HG03103 (cell line): Measurements from ENCODE around the gene NAT9.

Experiments used
- ATAC-seq: cut with Tn5 transposase; IDR thresholded peaks from one replicate; pipeline ENCODE4 v1.9.1; 2021; ENCODE audit warnings: low read depth; ENCODE audit not compliant: unreplicated experiment

Gene NAT9

GRCh38 chr17:74776044-74776962, at the start of gene NAT9:
Gene NAT9, minus strand, starts transcription at chr17:74776345. Its CDS starts 647 bp downstream, at chr17:74775698.
- peak; percentile 78 for ATAC-seq

GRCh38 chr17:74824961-74825627, 48.9 kb upstream of the NAT9 start:
- no peak for ATAC-seq

GRCh38 chr17:74822939-74823367, 46.8 kb upstream of the NAT9 start:
- ATAC-seq = no peak

GRCh38 chr17:74822335-74822938, 46.3 kb upstream of the NAT9 start:
- no peak for ATAC-seq

GRCh38 chr17:74821655-74822334, 45.6 kb upstream of the NAT9 start:
- no peak for ATAC-seq

GRCh38 chr17:74819801-74820436, 43.8 kb upstream of the NAT9 start:
- ATAC-seq = no peak

- no peak for ATAC-seq
These were observed 42.3 kb upstream of the NAT9 start for GRCh38 chr17:74818291-74818938.

- ATAC-seq = no peak
These were observed 40.9 kb upstream of the NAT9 start for GRCh38 chr17:74816905-74817620.

GRCh38 chr17:74815550-74816370, 39.6 kb upstream of the NAT9 start:
- no peak for ATAC-seq

- no peak for ATAC-seq
These were observed 38.9 kb upstream of the NAT9 start for GRCh38 chr17:74815067-74815466.

GRCh38 chr17:74814453-74814852, 38.3 kb upstream of the NAT9 start:
- no peak for ATAC-seq

GRCh38 chr17:74812109-74813009, 36.2 kb upstream of the NAT9 start:
- no peak for ATAC-seq

- ATAC-seq = no peak
These were observed 34.7 kb upstream of the NAT9 start for GRCh38 chr17:74810699-74811485.

GRCh38 chr17:74808714-74809430, 32.7 kb upstream of the NAT9 start:
- ATAC-seq = no peak

- ATAC-seq = no peak
These were observed 31.8 kb upstream of the NAT9 start for GRCh38 chr17:74807925-74808324.

GRCh38 chr17:74807441-74807840, 31.3 kb upstream of the NAT9 start:
- ATAC-seq = no peak
